ENCODE measurements around the gene TAF5.

Gene TAF5

DNA sequence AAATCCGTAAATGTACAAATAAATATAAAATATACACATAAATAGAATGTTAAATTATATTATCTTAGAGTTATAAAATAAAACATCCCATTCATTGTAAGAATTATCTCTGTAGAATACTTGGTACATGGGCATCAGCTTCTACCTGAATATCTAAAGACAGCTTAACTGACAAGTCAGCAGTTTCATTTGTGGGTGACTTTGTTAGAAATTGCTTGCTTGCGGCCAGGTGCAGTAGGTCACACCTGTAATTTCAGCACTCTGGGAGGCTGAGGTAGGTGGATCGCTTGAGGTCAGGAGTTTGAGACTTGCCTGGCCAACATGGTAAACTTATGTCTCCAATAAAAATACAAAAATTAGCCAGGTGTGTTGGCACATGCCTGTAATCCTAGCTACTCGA is 31.4 kb upstream of the TAF5 start:
- no peak overlapping the region for H3K18ac ChIP-seq (ENCODE audit: low read length)
- no peak overlapping the region for H2BK120ac ChIP-seq (ENCODE audit: low read depth, low read length)
- no peak overlapping the region for H2BK12ac ChIP-seq (ENCODE audit: low read length)
- peaks cover 19 to 82% of the 10 kb centered on the region in 2 donors for H3K36me3 ChIP-seq (replicated peaks in 1 of 2; ENCODE audit: control insufficient read depth in 2 of 2, insufficient read depth in 2 of 2, low read length in 2 of 2)
- H4K91ac ChIP-seq (ENCODE audit: low read depth, low read length, poor library complexity) = no peak overlapping the region
- no peaks in the 10 kb centered on the region for H3K27me3 ChIP-seq (ENCODE audit: control insufficient read depth in 3 of 3, insufficient read depth in 3 of 3, low read depth in 1 of 3, low read length in 3 of 3)
- no CpG with 5 or more reads among the region's 4 CpGs for WGBS, 2 donors (ENCODE audit: extremely low coverage in 2 of 2, insufficient read length in 2 of 2, insufficient replicate concordance in 1 of 2)
- H4K8ac ChIP-seq (ENCODE audit: low read depth, low read length) = no peak overlapping the region
- no peak overlapping the region for H3K9ac ChIP-seq (ENCODE audit: low read depth, low read length, poor library complexity)
- H2BK15ac ChIP-seq (ENCODE audit: low read length) = no peak overlapping the region
- H3K4me1 ChIP-seq (ENCODE audit: control insufficient read depth in 2 of 2, insufficient read depth in 1 of 2, low read depth in 1 of 2, low read length in 2 of 2) = no peaks in the 10 kb centered on the region
- no peak overlapping the region for H2BK5ac ChIP-seq (ENCODE audit: low read length)
- no peak overlapping the region for H3K23ac ChIP-seq (ENCODE audit: low read depth, low read length, poor library complexity)
- no peak for DNase-seq (ENCODE audit: low spot score)
- no peaks in the 10 kb centered on the region for H3K9me3 ChIP-seq (replicated peaks in 1 of 2; ENCODE audit: control insufficient read depth in 2 of 2, insufficient read depth in 1 of 2, low read depth in 1 of 2, low read length in 2 of 2)
- no peak overlapping the region for H3K14ac ChIP-seq (ENCODE audit: low read length)
- no peak overlapping the region for H3K27ac ChIP-seq (replicated peaks; ENCODE audit: low read length)
- no peak overlapping the region for H2AFZ ChIP-seq (ENCODE audit: low read length)
- H3K4me2 ChIP-seq (ENCODE audit: insufficient read depth, low read length, poor library complexity, severe bottlenecking) = no peak overlapping the region
- H3K79me1 ChIP-seq (ENCODE audit: low read depth, low read length) = no peaks in the 10 kb centered on the region
- no peak overlapping the region for H2AK5ac ChIP-seq (ENCODE audit: low read depth, low read length)
- H3K4ac ChIP-seq (ENCODE audit: low read length) = no peak overlapping the region
- H3K4me3 ChIP-seq (ENCODE audit: low read length in 2 of 2) = no peak overlapping the region

DNA sequence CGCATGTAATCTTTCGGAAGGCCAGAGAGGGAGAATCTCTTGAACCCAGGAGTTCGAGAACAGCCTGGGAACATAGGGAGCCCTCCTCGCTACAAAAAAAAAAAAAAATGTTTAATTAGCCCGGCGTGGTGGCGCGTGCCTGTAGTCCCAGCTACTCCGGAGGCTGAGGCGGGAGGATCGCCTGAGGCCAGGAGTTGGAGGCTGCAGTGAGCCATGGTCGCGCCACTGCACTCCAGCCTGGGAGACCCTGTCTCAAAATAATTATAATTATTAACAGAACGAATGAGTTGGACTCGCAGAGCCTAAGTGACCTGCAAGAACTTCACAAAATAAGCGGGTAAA is 17.6 kb upstream of the TAF5 start:
- H3K14ac ChIP-seq (ENCODE audit: low read length) = no peak overlapping the region
- no peak overlapping the region for H3K23ac ChIP-seq (ENCODE audit: low read depth, low read length, poor library complexity)
- no peak overlapping the region for H2BK12ac ChIP-seq (ENCODE audit: low read length)
- H2BK5ac ChIP-seq (ENCODE audit: low read length) = no peak overlapping the region
- H3K4ac ChIP-seq (ENCODE audit: low read length) = no peak overlapping the region
- H3K79me1 ChIP-seq (ENCODE audit: low read depth, low read length) = no peaks in the 10 kb centered on the region
- H3K18ac ChIP-seq (ENCODE audit: low read length) = peak overlapping the region; percentile 94
- no peak overlapping the region for H3K9ac ChIP-seq (ENCODE audit: low read depth, low read length, poor library complexity)
- H3K4me3 ChIP-seq (ENCODE audit: low read length in 2 of 2) = peak overlapping the region; percentile 75 to 95
- H3K36me3 ChIP-seq (replicated peaks in 1 of 2; ENCODE audit: control insufficient read depth in 2 of 2, insufficient read depth in 2 of 2, low read length in 2 of 2) = peaks cover 4 to 36% of the 10 kb centered on the region in 2 donors
- H3K4me2 ChIP-seq (ENCODE audit: insufficient read depth, low read length, poor library complexity, severe bottlenecking) = peak overlapping the region; percentile 60
- no peak for DNase-seq (ENCODE audit: low spot score)
- H4K8ac ChIP-seq (ENCODE audit: low read depth, low read length) = no peak overlapping the region
- no peak overlapping the region for H4K91ac ChIP-seq (ENCODE audit: low read depth, low read length, poor library complexity)
- no CpG with 5 or more reads among the region's 16 CpGs for WGBS, 2 donors (ENCODE audit: extremely low coverage in 2 of 2, insufficient read length in 2 of 2, insufficient replicate concordance in 1 of 2)
- no peak overlapping the region for H2AK5ac ChIP-seq (ENCODE audit: low read depth, low read length)
- peak overlapping the region; percentile 97 for H2AFZ ChIP-seq (ENCODE audit: low read length)
- H2BK15ac ChIP-seq (ENCODE audit: low read length) = no peak overlapping the region
- H3K27ac ChIP-seq (replicated peaks; ENCODE audit: low read length) = peak overlapping the region; percentile 85
- peaks cover 0 to 2% of the 10 kb centered on the region in 2 donors for H3K4me1 ChIP-seq (ENCODE audit: control insufficient read depth in 2 of 2, insufficient read depth in 1 of 2, low read depth in 1 of 2, low read length in 2 of 2)
- H2BK120ac ChIP-seq (ENCODE audit: low read depth, low read length) = no peak overlapping the region
- no peaks in the 10 kb centered on the region for H3K9me3 ChIP-seq (replicated peaks in 1 of 2; ENCODE audit: control insufficient read depth in 2 of 2, insufficient read depth in 1 of 2, low read depth in 1 of 2, low read length in 2 of 2)
- H3K27me3 ChIP-seq (ENCODE audit: control insufficient read depth in 3 of 3, insufficient read depth in 3 of 3, low read depth in 1 of 3, low read length in 3 of 3) = no peaks in the 10 kb centered on the region

DNA sequence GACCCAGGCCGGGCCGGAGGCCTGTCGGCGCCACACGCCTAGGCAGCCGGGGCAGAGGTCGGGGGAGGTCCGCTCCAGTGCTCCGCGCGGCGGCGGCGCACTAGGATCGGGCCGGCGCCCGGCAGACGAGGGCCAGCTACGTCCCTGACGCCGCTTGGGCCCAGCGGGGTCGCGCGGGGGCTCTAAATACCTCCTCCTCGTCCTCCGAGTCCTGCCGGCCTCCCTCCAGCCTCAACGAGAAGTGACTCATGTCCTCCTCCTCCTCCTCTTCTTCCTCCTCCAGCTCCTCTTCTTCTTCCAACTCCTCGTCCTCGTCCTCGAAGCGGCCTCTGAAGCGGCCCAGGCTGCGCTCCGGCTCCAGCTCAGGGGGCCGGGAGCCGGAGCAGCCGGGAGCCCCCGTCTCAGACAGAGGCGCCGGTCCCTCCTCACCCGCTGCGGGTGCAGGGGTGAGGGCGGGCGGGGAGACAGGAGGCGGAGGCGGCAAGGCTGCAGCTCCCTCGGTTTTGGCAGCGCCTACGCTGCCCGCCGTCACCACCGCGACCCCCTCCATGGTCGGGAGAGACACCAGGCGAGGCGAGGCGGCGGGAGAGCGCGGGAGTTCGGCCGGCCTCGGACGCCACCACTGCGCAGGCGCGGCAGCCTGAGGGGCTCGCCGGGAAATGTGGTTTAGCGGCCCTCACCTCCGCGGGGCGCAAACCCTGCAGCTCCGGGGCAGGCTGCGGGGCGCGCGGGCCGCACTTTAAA is 17.1 kb upstream of the TAF5 start, which contains the start of gene PCGF6:
Gene PCGF6 (minus strand): TSS at position 624 of the 744 bp plus-strand sequence. CDS start 74 bp downstream, at position 550.
- Histone ChIP-seq H2AK5ac (ENCODE audit: low read depth, low read length) (no peak within 1 kb of the TSS), H2AFZ (ENCODE audit: low read length) (peak within 1 kb of the TSS; percentile 97), H2BK120ac (ENCODE audit: low read depth, low read length) (no peak within 1 kb of the TSS), H3K27me3 (ENCODE audit: control insufficient read depth in 3 of 3, insufficient read depth in 3 of 3, low read depth in 1 of 3, low read length in 3 of 3) (no peaks in the 10 kb centered on the region), H2BK12ac (ENCODE audit: low read length) (peak within 1 kb of the TSS; percentile 63), H4K8ac (ENCODE audit: low read depth, low read length) (no peak within 1 kb of the TSS), H3K23ac (ENCODE audit: low read depth, low read length, poor library complexity) (peak within 1 kb of the TSS; percentile 35), H3K9me3 (replicated peaks in 1 of 2; ENCODE audit: control insufficient read depth in 2 of 2, insufficient read depth in 1 of 2, low read depth in 1 of 2, low read length in 2 of 2) (no peaks in the 10 kb centered on the region), H3K4me3 (ENCODE audit: low read length in 2 of 2) (peak within 1 kb of the TSS; percentile 75 to 95), H3K4me1 (ENCODE audit: control insufficient read depth in 2 of 2, insufficient read depth in 1 of 2, low read depth in 1 of 2, low read length in 2 of 2) (peaks cover 0 to 2% of the 10 kb centered on the region in 2 donors), H3K79me1 (ENCODE audit: low read depth, low read length) (no peaks in the 10 kb centered on the region), H3K14ac (ENCODE audit: low read length) (peak within 1 kb of the TSS; percentile 75), H3K18ac (ENCODE audit: low read length) (peak within 1 kb of the TSS; percentile 94), H2BK15ac (ENCODE audit: low read length) (no peak within 1 kb of the TSS), H3K4ac (ENCODE audit: low read length) (no peak within 1 kb of the TSS), H2BK5ac (ENCODE audit: low read length) (peak within 1 kb of the TSS; percentile 82), H4K91ac (ENCODE audit: low read depth, low read length, poor library complexity) (no peak within 1 kb of the TSS), H3K27ac (replicated peaks; ENCODE audit: low read length) (peak within 1 kb of the TSS; percentile 85), H3K36me3 (replicated peaks in 1 of 2; ENCODE audit: control insufficient read depth in 2 of 2, insufficient read depth in 2 of 2, low read length in 2 of 2) (peaks cover 3 to 30% of the 10 kb centered on the region in 2 donors), H3K9ac (ENCODE audit: low read depth, low read length, poor library complexity) (peak within 1 kb of the TSS; percentile 93), H3K4me2 (ENCODE audit: insufficient read depth, low read length, poor library complexity, severe bottlenecking) (peak within 1 kb of the TSS; percentile 60)
- peak; percentile 88 for DNase-seq (ENCODE audit: low spot score)
- WGBS, 2 donors (ENCODE audit: extremely low coverage in 2 of 2, insufficient read length in 2 of 2, insufficient replicate concordance in 1 of 2) = no CpG with 5 or more reads among the region's 82 CpGs

DNA sequence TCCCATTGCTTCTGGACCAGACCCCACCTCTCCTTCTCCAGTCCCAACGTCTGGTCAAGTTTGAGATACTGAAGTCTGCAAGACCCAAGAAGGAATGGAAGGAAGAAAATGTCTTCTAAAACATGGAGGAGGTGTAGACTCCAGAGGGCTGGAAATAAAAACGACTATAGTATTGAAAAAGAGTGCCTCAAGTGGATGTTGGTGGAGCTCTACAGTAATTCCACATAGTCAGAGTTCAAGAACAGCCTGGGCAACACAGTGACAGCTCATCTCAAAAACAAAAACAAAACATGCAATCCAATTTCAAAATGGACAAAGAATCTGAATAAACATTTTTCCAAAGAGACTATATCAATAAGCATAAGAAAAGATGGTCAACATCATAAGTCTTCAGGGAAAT is 14.5 kb upstream of the TAF5 start:
- Histone ChIP-seq H4K91ac (ENCODE audit: low read depth, low read length, poor library complexity) (no peak overlapping the region), H3K23ac (ENCODE audit: low read depth, low read length, poor library complexity) (no peak overlapping the region)

More for the DNA sequence above, 14.5 kb upstream of the TAF5 start:
- Histone ChIP-seq H3K9ac (ENCODE audit: low read depth, low read length, poor library complexity) (no peak overlapping the region), H2BK5ac (ENCODE audit: low read length) (no peak overlapping the region), H2BK12ac (ENCODE audit: low read length) (no peak overlapping the region), H4K8ac (ENCODE audit: low read depth, low read length) (no peak overlapping the region), H3K27ac (replicated peaks; ENCODE audit: low read length) (no peak overlapping the region), H2AFZ (ENCODE audit: low read length) (peak overlapping the region; percentile 41), H3K14ac (ENCODE audit: low read length) (no peak overlapping the region), H3K4ac (ENCODE audit: low read length) (no peak overlapping the region), H2AK5ac (ENCODE audit: low read depth, low read length) (no peak overlapping the region), H3K4me3 (ENCODE audit: low read length in 2 of 2) (no peak overlapping the region), H3K4me1 (ENCODE audit: control insufficient read depth in 2 of 2, insufficient read depth in 1 of 2, low read depth in 1 of 2, low read length in 2 of 2) (peaks cover 0 to 2% of the 10 kb centered on the region in 2 donors), H3K27me3 (ENCODE audit: control insufficient read depth in 3 of 3, insufficient read depth in 3 of 3, low read depth in 1 of 3, low read length in 3 of 3) (no peaks in the 10 kb centered on the region), H3K9me3 (replicated peaks in 1 of 2; ENCODE audit: control insufficient read depth in 2 of 2, insufficient read depth in 1 of 2, low read depth in 1 of 2, low read length in 2 of 2) (no peaks in the 10 kb centered on the region), H3K36me3 (replicated peaks in 1 of 2; ENCODE audit: control insufficient read depth in 2 of 2, insufficient read depth in 2 of 2, low read length in 2 of 2) (peaks cover 0 to 10% of the 10 kb centered on the region in 2 donors), H2BK15ac (ENCODE audit: low read length) (no peak overlapping the region), H2BK120ac (ENCODE audit: low read depth, low read length) (no peak overlapping the region), H3K4me2 (ENCODE audit: insufficient read depth, low read length, poor library complexity, severe bottlenecking) (no peak overlapping the region), H3K18ac (ENCODE audit: low read length) (no peak overlapping the region), H3K79me1 (ENCODE audit: low read depth, low read length) (no peaks in the 10 kb centered on the region)
- DNase-seq (ENCODE audit: low spot score) = no peak
- no CpG with 5 or more reads among the region's 2 CpGs for WGBS, 2 donors (ENCODE audit: extremely low coverage in 2 of 2, insufficient read length in 2 of 2, insufficient replicate concordance in 1 of 2)

Measured in neuronal stem cell (in vitro differentiated cells).